MCF 10A (cell line): Measurements from ENCODE around the gene SGPP2. TPM values are rescaled to one million over a fixed set of nuclear protein-coding genes. Genes with fewer than 3 reads are reported as not detected.

Source experiments
- BruUV-seq: library from RNA; stranded (reverse); fragments of 400-500 nt; replicated peaks from 2 replicates; lab custom pipeline; 2021; lab: Mats Ljungman, UMichigan
- CTCF ChIA-PET: fragments of 300-600 bp; sonication (Branson Sonifier 250); formaldehyde crosslinking; extraction: SDS; loops from one replicate; lab custom pipeline; 2021; ENCODE audit warnings: antibody characterized with exemption, inconsistent platforms; lab: Yijun Ruan, JAX
- POLR2A ChIA-PET: fragments of 300-600, 350-650 bp; sonication (Branson Sonifier 250); formaldehyde crosslinking; extraction: SDS; loops from one replicate; lab custom pipeline; 2020; ENCODE audit warnings: antibody characterized with exemption, inconsistent platforms; lab: Yijun Ruan, JAX
- DNase-seq: peaks from one replicate; pipeline ENCODE4 v3.0.0-alpha.2; 2018; ENCODE audit not compliant: unreplicated experiment
- H3K27ac Mint-ChIP-seq: one replicate; pipeline ENCODE4 v1.8.0; 2022; ENCODE audit warnings: mild to moderate bottlenecking, low read depth, mixed read lengths; ENCODE audit not compliant: unreplicated experiment
- H3K27me3 Mint-ChIP-seq: one replicate; pipeline ENCODE4 v1.8.0; 2022; ENCODE audit warnings: mixed read lengths; ENCODE audit not compliant: insufficient read depth, unreplicated experiment
- H3K36me3 Mint-ChIP-seq: one replicate; pipeline ENCODE4 v1.8.0; 2022; ENCODE audit warnings: mild to moderate bottlenecking, moderate library complexity, mixed read lengths; ENCODE audit not compliant: insufficient read depth, unreplicated experiment
- H3K4me1 Mint-ChIP-seq: one replicate; pipeline ENCODE4 v1.8.0; 2022; ENCODE audit warnings: mixed read lengths; ENCODE audit not compliant: insufficient read depth, unreplicated experiment
- H3K4me3 Mint-ChIP-seq: one replicate; pipeline ENCODE4 v1.8.0; 2022; ENCODE audit warnings: mild to moderate bottlenecking, moderate library complexity, mixed read lengths; ENCODE audit not compliant: unreplicated experiment
- H3K9me3 Mint-ChIP-seq: one replicate; pipeline ENCODE4 v1.8.0; 2022; ENCODE audit warnings: mixed read lengths; ENCODE audit not compliant: unreplicated experiment
- intact Hi-C: fragments of 100-400 bp; cut with micrococcal nuclease; formaldehyde crosslinking; loops from 2 replicates; pipeline ENCODE4 v1.14.1; 2022
- total RNA-seq: library from RNA; stranded (reverse); gene quantifications from 2 replicates; pipeline ENCODE4 v1.2.3, GENCODE V29; 2022
- TF ChIP-seq, protein P1 (sequence below): fragments of 200-600 bp; IDR thresholded peaks from one replicate; pipeline ENCODE4 v1.8.0; 2022; ENCODE audit warnings: antibody characterized with exemption, mild to moderate bottlenecking; ENCODE audit not compliant: unreplicated experiment

Gene SGPP2
- total RNA-seq, 1 experiment from 2014 or later: 47.4 TPM

DNA sequence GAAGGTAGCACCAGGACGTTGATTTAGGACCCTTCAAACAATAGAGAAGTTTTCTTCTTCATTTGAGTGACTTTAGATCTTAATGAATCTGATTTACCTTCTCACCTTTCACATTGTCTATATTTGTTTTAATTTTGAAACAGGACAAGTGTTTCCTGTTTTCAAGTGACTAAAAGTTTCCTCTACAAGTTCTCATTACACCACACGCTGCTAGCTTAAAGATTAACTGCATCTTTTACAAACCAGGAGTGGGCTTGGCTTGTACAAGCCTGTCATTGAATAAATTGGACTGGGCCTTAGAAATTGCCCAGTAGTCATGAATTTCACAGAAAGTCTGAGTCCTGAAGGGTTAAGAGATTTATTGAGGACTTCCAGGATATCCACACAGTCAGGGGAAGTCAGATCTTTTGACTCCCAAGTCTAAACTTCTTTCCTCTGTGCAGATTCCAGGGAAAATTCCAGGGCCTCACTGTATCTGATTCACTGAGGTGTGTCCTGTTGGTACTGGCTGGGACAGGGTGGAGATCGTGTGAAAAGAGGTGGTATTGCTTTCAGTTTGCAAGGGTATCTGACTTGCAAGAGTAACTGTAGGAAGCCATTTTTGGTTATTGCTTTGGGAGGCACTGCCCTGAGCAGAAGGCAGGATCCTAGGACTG is 3.4 kb downstream of the SGPP2 start:
- POLR2A ChIA-PET: interaction anchor here (0.7 to 6.0 kb wide), 8 partner anchors 11 to 184 kb away, joined by 3 to 61 read pairs (median 4); no protein-coding TSS in a partner anchor
- H3K4me3 Mint-ChIP-seq: peak overlapping the region; percentile 82
- H3K27ac Mint-ChIP-seq: peak overlapping the region; percentile 85
- intact Hi-C loops: loop anchor here (5.0 kb wide), 1 partner anchor 130 kb away; no protein-coding TSS in a partner anchor
- CTCF ChIA-PET: interaction anchor here (0.8 to 1.0 kb wide), 2 partner anchors 28 to 322 kb away, joined by 3 to 5 read pairs; no protein-coding TSS in a partner anchor
- no peaks in the 10 kb centered on the region for H3K27me3 Mint-ChIP-seq
- H3K4me1 Mint-ChIP-seq: peaks cover 44% of the 10 kb centered on the region
- TSS peak; percentile 71 for BruUV-seq
- DNase-seq: peak; percentile 71
- peaks cover 52% of the 10 kb centered on the region for H3K36me3 Mint-ChIP-seq
- TF ChIP-seq, protein P1, sequence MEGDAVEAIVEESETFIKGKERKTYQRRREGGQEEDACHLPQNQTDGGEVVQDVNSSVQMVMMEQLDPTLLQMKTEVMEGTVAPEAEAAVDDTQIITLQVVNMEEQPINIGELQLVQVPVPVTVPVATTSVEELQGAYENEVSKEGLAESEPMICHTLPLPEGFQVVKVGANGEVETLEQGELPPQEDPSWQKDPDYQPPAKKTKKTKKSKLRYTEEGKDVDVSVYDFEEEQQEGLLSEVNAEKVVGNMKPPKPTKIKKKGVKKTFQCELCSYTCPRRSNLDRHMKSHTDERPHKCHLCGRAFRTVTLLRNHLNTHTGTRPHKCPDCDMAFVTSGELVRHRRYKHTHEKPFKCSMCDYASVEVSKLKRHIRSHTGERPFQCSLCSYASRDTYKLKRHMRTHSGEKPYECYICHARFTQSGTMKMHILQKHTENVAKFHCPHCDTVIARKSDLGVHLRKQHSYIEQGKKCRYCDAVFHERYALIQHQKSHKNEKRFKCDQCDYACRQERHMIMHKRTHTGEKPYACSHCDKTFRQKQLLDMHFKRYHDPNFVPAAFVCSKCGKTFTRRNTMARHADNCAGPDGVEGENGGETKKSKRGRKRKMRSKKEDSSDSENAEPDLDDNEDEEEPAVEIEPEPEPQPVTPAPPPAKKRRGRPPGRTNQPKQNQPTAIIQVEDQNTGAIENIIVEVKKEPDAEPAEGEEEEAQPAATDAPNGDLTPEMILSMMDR: no peak
- peaks cover 7% of the 10 kb centered on the region for H3K9me3 Mint-ChIP-seq

DNA sequence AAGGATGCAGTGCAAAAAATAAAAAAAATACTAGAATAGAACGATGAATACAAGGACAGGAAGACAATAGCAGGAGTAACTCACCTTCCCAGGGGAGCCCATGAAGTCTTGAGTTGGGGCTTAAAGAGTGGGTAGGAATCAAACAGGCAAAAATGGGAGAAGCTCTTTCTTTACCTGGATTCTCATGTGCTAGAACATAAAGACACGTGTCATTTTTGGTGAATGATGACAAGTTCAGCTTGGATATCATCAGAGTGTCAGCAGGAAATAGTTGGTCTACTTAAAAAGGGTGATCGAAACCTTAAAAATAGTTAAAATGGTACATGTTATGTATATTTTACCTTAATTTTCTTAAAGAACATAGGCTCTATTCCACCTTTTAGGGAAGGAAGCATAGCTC is 5.7 kb downstream of the SGPP2 start:
- CTCF ChIA-PET: interaction anchor here (1.2 kb wide), 2 partner anchors 19 to 112 kb away, joined by 3 to 4 read pairs; no protein-coding TSS in a partner anchor
- H3K27ac Mint-ChIP-seq: no peak overlapping the region
- intact Hi-C loops: no loop called here

DNA sequence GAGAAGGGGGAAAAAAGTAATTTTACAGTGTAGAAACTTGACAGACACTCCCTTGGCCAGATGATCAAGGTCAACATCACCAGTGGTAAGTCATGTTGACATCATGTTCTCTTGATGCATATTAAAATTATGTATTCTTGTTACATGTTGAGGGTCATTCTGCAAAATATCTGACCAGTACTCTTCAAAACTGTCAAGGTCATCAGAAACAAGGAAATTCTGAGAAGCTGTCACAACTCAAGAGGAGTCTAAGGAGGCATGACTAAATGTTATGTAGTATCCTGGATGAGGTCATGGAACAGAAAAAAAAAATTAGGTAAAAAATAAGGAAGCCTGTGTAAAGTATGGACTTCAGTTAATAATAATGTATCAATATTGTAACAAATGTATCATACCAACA is 6.3 kb downstream of the SGPP2 start:
- no peak overlapping the region for H3K27ac Mint-ChIP-seq
- no peaks in the 10 kb centered on the region for H3K27me3 Mint-ChIP-seq
- POLR2A ChIA-PET: interaction anchor here (0.6 to 1.9 kb wide), 7 partner anchors 12 to 113 kb away, joined by 3 to 9 read pairs (median 4); no protein-coding TSS in a partner anchor
- intact Hi-C loops: no loop called here
- peaks cover 66% of the 10 kb centered on the region for H3K36me3 Mint-ChIP-seq
- BruUV-seq: no TSS peak
- DNase-seq: no peak
- TF ChIP-seq, protein P1: no peak
- CTCF ChIA-PET: no interaction called here
- peaks cover 54% of the 10 kb centered on the region for H3K4me1 Mint-ChIP-seq
- H3K4me3 Mint-ChIP-seq: no peak overlapping the region
- H3K9me3 Mint-ChIP-seq: peaks cover 7% of the 10 kb centered on the region

More for the DNA sequence above, 5.7 kb downstream of the SGPP2 start:
- TF ChIP-seq, protein P1: no peak
- no peaks in the 10 kb centered on the region for H3K27me3 Mint-ChIP-seq
- H3K36me3 Mint-ChIP-seq: peaks cover 66% of the 10 kb centered on the region
- H3K9me3 Mint-ChIP-seq: peaks cover 7% of the 10 kb centered on the region
- no peak for DNase-seq
- BruUV-seq: no TSS peak
- H3K4me1 Mint-ChIP-seq: peaks cover 48% of the 10 kb centered on the region
- H3K4me3 Mint-ChIP-seq: no peak overlapping the region
- POLR2A ChIA-PET: interaction anchor here (1.2 to 1.9 kb wide), 6 partner anchors 11 to 112 kb away, joined by 4 to 9 read pairs (median 6); no protein-coding TSS in a partner anchor

DNA sequence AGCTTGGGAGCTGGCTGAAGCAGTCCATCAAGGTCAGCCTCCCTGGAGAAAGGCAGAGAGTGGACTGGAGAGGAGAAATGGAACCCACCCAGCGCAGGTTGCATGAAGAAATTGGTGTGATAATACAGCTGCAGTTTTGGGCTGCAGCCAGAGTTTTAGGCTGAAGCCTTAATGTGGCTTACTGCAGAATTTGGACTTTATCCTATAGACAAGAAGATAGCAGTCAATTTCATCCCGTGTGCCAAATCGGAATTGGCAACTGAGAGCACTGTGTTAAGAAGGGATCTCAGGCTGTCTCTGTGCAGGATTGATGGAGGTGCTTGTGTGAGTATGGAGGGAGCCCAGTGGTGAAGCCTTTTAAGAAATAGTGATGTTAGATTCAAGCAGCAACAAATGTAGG is 7.5 kb downstream of the SGPP2 start:
- no peak for DNase-seq
- H3K27me3 Mint-ChIP-seq: no peaks in the 10 kb centered on the region
- intact Hi-C loops: no loop called here
- H3K4me3 Mint-ChIP-seq: no peak overlapping the region
- no TSS peak for BruUV-seq
- peak overlapping the region; percentile 70 for H3K27ac Mint-ChIP-seq
- H3K4me1 Mint-ChIP-seq: peaks cover 48% of the 10 kb centered on the region
- POLR2A ChIA-PET: interaction anchor here (0.6 to 1.5 kb wide), 8 partner anchors 17 to 1193 kb away, joined by 3 to 5 read pairs (median 3); no protein-coding TSS in a partner anchor
- CTCF ChIA-PET: interaction anchor here (1.0 kb wide), 1 partner anchor 46 kb away, joined by 3 read pairs; no protein-coding TSS in a partner anchor
- H3K9me3 Mint-ChIP-seq: peaks cover 7% of the 10 kb centered on the region
- TF ChIP-seq, protein P1: no peak
- H3K36me3 Mint-ChIP-seq: peaks cover 68% of the 10 kb centered on the region
